GM19238 (cell line): ENCODE data around the gene IGF2.

ENCODE experiments used
- DNase-seq: peaks from one replicate; pipeline ENCODE4 v3.0.0; 2011; ENCODE audit warnings: low spot score; ENCODE audit not compliant: insufficient read length

Gene IGF2

GRCh38 chr11:2137202-2138067, 1.8 kb downstream of the IGF2 start:
- no peak for DNase-seq

GRCh38 chr11:2136952-2137201, 2.3 kb downstream of the IGF2 start:
- DNase-seq, result no peak

GRCh38 chr11:2136209-2136951, 2.8 kb downstream of the IGF2 start:
- DNase-seq, result no peak

GRCh38 chr11:2135648-2136201, 3.5 kb downstream of the IGF2 start:
- no peak for DNase-seq

GRCh38 chr11:2135018-2135569, 4.1 kb downstream of the IGF2 start:
- no peak for DNase-seq

GRCh38 chr11:2134022-2135010, 4.9 kb downstream of the IGF2 start:
- DNase-seq, result no peak

GRCh38 chr11:2133241-2134021, 5.8 kb downstream of the IGF2 start:
- no peak for DNase-seq

- no peak for DNase-seq
Measured at GRCh38 chr11:2132874-2133240, 6.3 kb downstream of the IGF2 start.

GRCh38 chr11:2132246-2132645, 6.9 kb downstream of the IGF2 start:
- no peak for DNase-seq

- no peak for DNase-seq
Measured at GRCh38 chr11:2131371-2132236, 7.6 kb downstream of the IGF2 start.

GRCh38 chr11:2130881-2131352, 8.3 kb downstream of the IGF2 start:
- DNase-seq, result no peak

- DNase-seq, result no peak
Measured at GRCh38 chr11:2129699-2130366, 9.4 kb downstream of the IGF2 start.

GRCh38 chr11:2129308-2129698, 9.9 kb downstream of the IGF2 start:
- no peak for DNase-seq

- no peak for DNase-seq
Measured at GRCh38 chr11:2128511-2129307, 10.5 kb downstream of the IGF2 start.

- no peak for DNase-seq
Measured at GRCh38 chr11:2128130-2128510, 11.1 kb downstream of the IGF2 start.

GRCh38 chr11:2127482-2128129, 11.6 kb downstream of the IGF2 start:
- DNase-seq, result no peak

- no peak for DNase-seq
Measured at GRCh38 chr11:2126520-2127085, 12.6 kb downstream of the IGF2 start.
